HG02571 (cell line): ENCODE data around the gene TMEM88.
"Not testable (repeated sequence)": the region's sequence is repeated elsewhere in the genome, so short reads cannot be mapped to it uniquely, and the experiment has no call there.

ENCODE experiments used
- ATAC-seq: cut with Tn5 transposase; IDR thresholded peaks from one replicate; pipeline ENCODE4 v1.9.1; 2021; ENCODE audit warnings: mild to moderate bottlenecking, moderate library complexity; ENCODE audit not compliant: unreplicated experiment

Gene TMEM88

GRCh38 chr17:7854851-7855659, at the start of gene TMEM88:
Gene TMEM88, plus strand, starts transcription at chr17:7855066. Its CDS starts 9 bp downstream, at chr17:7855075.
- no peak for ATAC-seq

DNA sequence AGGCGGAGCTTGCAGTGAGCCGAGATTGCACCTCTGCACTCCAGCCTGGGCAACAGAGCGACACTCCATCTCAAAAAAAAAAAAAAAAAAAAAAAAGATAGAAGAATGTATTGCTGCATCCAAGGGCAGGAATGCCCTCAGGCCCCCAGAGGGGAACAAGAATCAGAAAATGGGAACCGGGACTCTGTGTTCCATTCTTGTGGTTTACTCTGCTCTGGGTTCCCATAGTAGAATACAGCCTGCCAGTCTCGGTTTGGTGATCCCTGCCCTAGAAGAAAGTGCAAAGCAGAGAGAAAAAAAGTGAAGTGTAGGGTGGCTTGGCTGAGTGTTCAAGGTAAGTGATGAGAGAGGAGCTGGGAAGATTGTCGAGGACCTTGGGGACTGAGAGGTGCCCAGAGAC, 48.3 kb upstream of the TMEM88 start:
- ATAC-seq = no peak

DNA sequence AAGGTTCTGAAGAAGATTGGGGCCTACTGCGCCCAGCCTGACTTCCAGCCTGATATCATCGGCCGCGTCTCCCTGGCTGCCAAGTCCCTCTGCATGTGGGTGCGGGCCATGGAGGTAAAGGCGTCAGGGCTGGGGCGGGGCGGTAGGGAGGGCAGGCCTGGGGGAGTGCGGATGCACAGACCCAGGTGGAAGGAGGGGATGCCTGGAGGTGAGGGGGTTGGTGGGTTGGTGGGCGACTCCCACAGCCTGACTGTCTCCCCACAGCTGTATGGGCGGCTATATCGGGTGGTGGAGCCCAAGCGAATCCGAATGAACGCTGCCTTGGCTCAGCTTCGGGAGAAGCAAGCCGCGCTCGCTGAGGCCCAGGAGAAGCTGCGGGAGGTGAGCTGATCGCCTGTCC, 47.7 kb upstream of the TMEM88 start:
- ATAC-seq = no peak

GRCh38 chr17:7809086-7809790, 45.6 kb upstream of the TMEM88 start:
- no peak for ATAC-seq

- ATAC-seq = not testable (repeated sequence)
Measured at GRCh38 chr17:7809791-7810343, 45.0 kb upstream of the TMEM88 start.

GRCh38 chr17:7811251-7811650, 43.6 kb upstream of the TMEM88 start:
- no peak for ATAC-seq

- no peak for ATAC-seq
Measured at GRCh38 chr17:7814969-7815368, 39.9 kb upstream of the TMEM88 start.

GRCh38 chr17:7816926-7817642, 37.8 kb upstream of the TMEM88 start:
- no peak for ATAC-seq

- no peak for ATAC-seq
Measured at GRCh38 chr17:7817643-7817964, 37.3 kb upstream of the TMEM88 start.

- ATAC-seq = no peak
Measured at GRCh38 chr17:7818026-7818425, 36.8 kb upstream of the TMEM88 start.

- ATAC-seq = no peak
Measured at GRCh38 chr17:7818746-7819645, 35.9 kb upstream of the TMEM88 start.

DNA sequence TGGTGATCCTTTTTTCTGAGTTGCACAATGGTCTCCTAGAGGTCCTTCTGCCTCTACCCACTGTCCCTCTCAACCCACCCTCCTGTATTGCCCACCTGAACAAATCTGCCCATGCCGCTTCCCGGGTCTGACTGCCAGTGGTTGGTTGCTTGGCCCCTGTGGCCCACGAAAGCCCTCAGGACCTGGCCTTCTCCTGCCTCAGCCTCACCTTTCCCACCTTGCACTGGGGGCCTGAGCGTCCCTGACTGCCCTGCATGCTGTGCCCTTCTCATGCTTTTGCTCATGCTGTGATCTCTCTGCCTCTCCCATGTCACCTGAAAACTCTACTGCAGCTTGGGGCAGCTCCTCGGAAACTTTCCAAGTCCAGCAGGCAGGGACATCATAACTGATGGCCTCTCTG, 34.6 kb upstream of the TMEM88 start:
- no peak for ATAC-seq

DNA sequence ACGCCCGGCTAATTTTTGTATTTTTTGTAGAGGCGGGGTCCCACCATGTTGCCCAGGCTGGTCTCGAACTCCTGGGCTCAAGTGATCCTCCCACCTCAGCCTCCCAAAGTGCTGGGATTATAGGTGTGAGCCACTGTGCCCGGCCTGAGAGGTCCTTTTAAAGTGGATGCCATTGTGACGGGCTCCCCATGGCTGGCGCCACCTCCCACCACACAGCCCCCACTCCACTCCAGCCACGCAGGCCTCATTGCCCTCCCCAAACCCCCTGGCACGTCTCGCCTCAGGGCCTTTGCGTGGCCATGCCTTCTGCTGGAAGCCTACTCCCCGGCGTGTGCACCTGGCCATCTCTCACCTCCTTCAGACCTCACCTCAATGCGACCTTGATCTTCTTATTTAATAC, 32.7 kb upstream of the TMEM88 start:
- no peak for ATAC-seq

DNA sequence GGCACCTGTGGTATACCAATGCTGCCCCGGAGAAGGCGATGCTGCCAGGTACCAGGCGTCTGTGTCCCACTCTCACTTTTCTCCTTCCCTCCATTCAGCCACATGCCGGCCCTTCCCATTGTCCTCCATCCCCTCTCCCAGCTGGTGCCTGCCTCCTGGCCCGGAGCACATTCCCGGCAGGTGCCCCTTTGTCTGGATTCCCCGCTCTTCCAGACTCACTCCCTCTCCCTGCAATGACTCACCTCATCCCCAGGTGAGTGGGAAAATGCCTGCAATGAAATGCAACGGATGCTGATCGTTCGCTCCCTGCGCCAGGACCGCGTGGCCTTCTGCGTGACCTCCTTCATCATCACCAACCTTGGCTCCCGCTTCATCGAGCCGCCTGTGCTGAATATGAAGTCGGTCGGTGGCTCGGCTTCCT, 31.3 kb upstream of the TMEM88 start:
- no peak for ATAC-seq

DNA sequence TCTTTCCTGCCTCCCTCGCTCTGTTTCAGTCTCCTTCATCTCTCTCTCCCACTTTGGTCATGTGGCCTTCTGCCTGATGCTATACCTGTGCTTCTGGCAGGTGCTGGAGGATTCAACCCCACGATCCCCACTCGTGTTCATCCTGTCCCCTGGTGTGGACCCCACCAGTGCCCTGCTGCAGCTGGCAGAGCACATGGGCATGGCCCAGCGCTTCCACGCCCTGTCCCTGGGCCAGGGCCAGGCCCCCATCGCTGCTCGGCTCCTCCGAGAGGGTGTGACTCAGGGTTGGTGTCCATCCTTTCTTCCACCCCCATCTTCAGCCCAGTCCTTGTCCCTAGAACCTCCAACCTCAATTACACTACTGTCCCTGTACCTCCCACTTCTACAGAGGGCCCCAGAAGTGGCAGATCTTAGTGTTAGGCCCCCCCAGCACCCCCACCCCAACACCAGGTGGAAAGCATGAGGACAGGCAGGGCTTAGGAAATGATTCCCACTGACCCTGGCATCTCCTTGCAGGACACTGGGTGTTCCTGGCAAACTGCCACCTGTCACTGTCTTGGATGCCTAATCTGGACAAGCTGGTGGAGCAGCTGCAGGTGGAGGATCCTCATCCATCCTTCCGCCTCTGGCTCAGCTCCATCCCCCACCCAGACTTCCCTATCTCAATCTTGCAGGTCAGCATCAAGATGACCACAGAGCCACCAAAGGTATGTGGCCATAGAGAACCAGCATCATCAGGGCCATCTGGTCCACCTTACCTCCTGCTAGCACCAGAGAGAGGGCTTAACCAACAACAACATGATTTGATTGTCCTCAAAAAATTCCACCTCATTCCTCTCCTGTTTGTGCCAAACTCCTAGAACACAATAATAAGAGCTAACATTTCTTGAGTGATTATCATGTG, 30.6 kb upstream of the TMEM88 start:
- ATAC-seq = no peak

- no peak for ATAC-seq
Measured at GRCh38 chr17:7825206-7825990, 29.5 kb upstream of the TMEM88 start.

DNA sequence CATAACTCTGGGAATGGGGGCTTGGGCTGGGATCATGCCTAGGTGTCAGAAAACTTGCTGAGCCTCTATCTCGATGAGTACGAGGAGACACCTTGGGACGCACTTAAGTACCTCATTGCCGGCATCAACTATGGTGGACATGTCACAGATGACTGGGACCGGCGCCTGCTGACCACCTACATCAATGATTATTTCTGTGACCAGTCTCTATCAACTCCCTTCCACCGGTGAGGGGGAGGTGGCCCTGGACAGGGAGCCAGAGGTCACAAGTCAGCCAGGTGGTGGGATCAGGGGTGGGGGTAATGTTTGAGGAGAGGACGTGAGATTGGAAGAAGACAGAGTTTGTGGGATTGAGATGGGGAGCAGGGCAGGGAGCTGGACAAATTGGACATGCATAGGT, 24.2 kb upstream of the TMEM88 start:
- ATAC-seq = no peak

- ATAC-seq = no peak
Measured at GRCh38 chr17:7831233-7831632, 23.6 kb upstream of the TMEM88 start.

DNA sequence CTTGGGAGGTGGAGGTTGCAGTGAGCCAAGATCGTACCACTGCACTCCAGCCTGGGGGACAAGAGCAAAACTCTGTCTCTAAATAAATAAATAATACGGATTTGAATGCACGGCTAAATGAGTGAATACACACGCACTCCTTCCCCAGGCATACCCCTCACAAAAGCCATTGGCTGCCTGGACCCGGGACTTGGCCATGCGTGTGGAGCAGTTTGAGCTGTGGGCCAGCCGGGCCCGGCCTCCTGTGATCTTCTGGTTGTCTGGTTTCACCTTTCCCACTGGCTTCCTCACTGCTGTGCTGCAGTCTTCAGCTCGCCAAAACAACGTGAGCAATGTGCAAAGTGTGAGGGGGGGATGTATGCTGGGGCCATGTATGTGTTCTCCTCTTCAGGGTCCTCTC, 22.4 kb upstream of the TMEM88 start:
- ATAC-seq = no peak
